Peyer's patch (tissue), 4 donors: ENCODE results near the gene JPH3.

ENCODE experiments used
- CTCF ChIP-seq, 6 experiments: fragments of 450-650 bp in 4 of 6; fragments of 200-600 bp in 2 of 6; sonication (generic) in 1 of 6; IDR thresholded peaks; one replicate each; pipeline ENCODE4 v1.5.1; 2017 to 2019; ENCODE audit warnings: antibody characterized with exemption in 6 of 6, mild to moderate bottlenecking in 3 of 6, moderate library complexity in 1 of 6
- POLR2A ChIP-seq, 2 donors: fragments of 450-650 bp; IDR thresholded peaks; one replicate each; pipeline ENCODE4 v1.5.1; 2017; ENCODE audit warnings: antibody characterized with exemption in 2 of 2, mild to moderate bottlenecking in 2 of 2, moderate library complexity in 2 of 2

GRCh38 chr16:87598431-87598830, 3.9 kb upstream of the JPH3 start:
- TF ChIP-seq POLR2A (IDR thresholded peaks at IDR 0.05) (no peak), CTCF (IDR thresholded peaks at IDR 0.05) (no peak)
